IPS-18a (cell line): ENCODE results near the gene PTPRT.

Source experiments
- H3K27ac ChIP-seq: one replicate; pipeline ENCODE4 v1.5.1; 2013; ENCODE audit warnings: low read length
- H3K27me3 ChIP-seq: one replicate; pipeline ENCODE4 v1.6.1; 2013; ENCODE audit warnings: mild to moderate bottlenecking, low read length; ENCODE audit not compliant: control insufficient read depth, insufficient read depth
- H3K36me3 ChIP-seq: one replicate; pipeline ENCODE4 v1.6.1; 2013; ENCODE audit warnings: low read depth, low read length; ENCODE audit not compliant: control insufficient read depth
- H3K4me1 ChIP-seq: one replicate; pipeline ENCODE4 v1.6.1; 2013; ENCODE audit warnings: low read depth, low read length; ENCODE audit not compliant: control insufficient read depth
- H3K4me3 ChIP-seq: one replicate; pipeline ENCODE4 v1.5.1; 2013; ENCODE audit warnings: low read length
- H3K9ac ChIP-seq: one replicate; pipeline ENCODE4 v1.6.1; 2013; ENCODE audit warnings: mild to moderate bottlenecking, low read length, moderate library complexity
- H3K9me3 ChIP-seq: one replicate; pipeline ENCODE4 v1.6.1; 2013; ENCODE audit warnings: low read depth, low read length; ENCODE audit not compliant: control insufficient read depth

Gene PTPRT

DNA sequence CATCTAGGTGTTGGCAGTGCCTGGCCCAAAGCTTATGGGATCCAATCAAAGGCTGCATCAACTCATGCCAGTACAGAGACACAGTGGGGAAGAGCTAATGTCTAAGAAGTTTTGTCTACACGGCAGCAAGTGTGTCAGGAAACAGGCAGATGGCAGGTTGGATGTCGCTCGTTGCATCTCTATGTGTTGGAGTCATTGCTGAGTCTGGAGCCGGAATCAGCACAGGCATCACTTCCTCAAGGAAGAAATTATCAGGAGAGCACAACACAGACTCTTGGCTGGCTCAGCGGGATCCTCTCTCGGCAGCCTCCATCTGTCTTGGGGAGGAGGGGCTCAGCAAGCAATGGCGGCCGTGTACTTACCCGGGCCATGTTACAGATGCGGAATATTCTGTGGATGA is 1104.3 kb downstream of the PTPRT start:
- no peaks in the 10 kb centered on the region for H3K36me3 ChIP-seq
- no peaks in the 10 kb centered on the region for H3K4me1 ChIP-seq
- H3K4me3 ChIP-seq, result no peak overlapping the region
- H3K27ac ChIP-seq, result no peak overlapping the region
- H3K27me3 ChIP-seq, result no peaks in the 10 kb centered on the region
- no peaks in the 10 kb centered on the region for H3K9me3 ChIP-seq
- no peak overlapping the region for H3K9ac ChIP-seq

DNA sequence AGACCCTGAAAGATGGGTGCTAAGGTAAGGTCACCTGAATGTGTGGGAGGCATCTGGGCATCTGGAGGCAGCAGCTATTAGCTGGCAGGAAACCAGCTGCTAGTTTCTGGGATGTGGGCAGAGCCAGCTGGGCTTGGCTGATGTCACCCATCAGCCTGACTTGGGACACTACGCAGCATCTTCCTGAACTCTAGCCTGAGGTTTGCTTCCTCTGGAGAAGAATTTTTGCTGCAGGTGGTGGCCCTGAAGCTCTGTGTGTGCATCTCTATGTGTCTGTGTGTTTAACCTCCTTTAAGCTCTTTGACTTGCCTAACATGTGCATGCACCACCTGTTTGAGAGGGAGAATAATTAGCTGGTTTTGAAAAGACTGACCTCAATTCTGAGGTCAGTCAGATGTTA is 1106.4 kb downstream of the PTPRT start:
- Histone ChIP-seq H3K27ac (no peak overlapping the region), H3K9ac (no peak overlapping the region), H3K27me3 (no peaks in the 10 kb centered on the region), H3K4me1 (no peaks in the 10 kb centered on the region), H3K4me3 (no peak overlapping the region), H3K36me3 (no peaks in the 10 kb centered on the region), H3K9me3 (no peaks in the 10 kb centered on the region)

DNA sequence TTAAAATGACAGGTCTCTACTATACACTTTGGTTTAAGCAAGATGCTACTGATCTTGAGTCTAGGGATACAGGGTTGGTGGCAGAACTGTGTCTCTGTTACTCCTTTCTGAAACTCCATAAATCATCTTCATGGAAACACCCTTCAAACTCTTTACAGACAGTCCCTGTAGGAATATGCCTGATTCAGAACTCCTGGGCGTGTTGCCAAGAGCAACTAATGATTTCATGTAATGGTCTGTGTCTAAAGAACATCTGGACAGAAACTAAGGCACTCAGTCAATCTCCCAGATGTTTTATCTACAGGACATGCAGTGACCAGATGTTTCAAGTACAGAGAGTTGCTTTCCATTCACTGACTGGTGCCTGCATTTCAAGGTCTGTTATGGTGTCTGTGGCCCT is 1107.1 kb downstream of the PTPRT start:
- no peaks in the 10 kb centered on the region for H3K9me3 ChIP-seq
- no peak overlapping the region for H3K9ac ChIP-seq

DNA sequence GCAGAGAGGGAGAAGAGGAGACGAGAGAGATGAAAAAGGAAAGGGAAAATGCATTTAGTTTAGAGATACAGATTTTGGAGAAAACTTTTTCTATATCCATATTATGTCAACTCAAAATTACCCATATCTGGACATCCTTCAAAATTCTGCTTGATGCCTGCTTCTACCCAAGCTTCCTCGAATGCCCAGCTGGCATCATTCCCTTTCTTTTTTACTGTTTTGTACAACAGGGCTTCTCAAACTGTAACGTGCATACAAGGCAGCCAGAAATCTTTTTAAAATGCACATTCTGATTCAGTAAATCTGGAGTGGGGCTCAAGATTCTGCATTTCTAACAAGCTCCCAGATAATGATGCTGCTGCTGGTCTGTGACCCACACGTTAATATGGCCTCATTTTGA is 1108.8 kb downstream of the PTPRT start:
- H3K4me3 ChIP-seq, result no peak overlapping the region
- H3K4me1 ChIP-seq, result no peaks in the 10 kb centered on the region
- H3K27me3 ChIP-seq, result no peaks in the 10 kb centered on the region
- no peaks in the 10 kb centered on the region for H3K36me3 ChIP-seq
- H3K9me3 ChIP-seq, result no peaks in the 10 kb centered on the region
- no peak overlapping the region for H3K9ac ChIP-seq
- no peak overlapping the region for H3K27ac ChIP-seq

More for the DNA sequence above, 1107.1 kb downstream of the PTPRT start:
- H3K36me3 ChIP-seq, result no peaks in the 10 kb centered on the region
- H3K4me3 ChIP-seq, result no peak overlapping the region
- no peak overlapping the region for H3K27ac ChIP-seq
- no peaks in the 10 kb centered on the region for H3K4me1 ChIP-seq
- H3K27me3 ChIP-seq, result no peaks in the 10 kb centered on the region

DNA sequence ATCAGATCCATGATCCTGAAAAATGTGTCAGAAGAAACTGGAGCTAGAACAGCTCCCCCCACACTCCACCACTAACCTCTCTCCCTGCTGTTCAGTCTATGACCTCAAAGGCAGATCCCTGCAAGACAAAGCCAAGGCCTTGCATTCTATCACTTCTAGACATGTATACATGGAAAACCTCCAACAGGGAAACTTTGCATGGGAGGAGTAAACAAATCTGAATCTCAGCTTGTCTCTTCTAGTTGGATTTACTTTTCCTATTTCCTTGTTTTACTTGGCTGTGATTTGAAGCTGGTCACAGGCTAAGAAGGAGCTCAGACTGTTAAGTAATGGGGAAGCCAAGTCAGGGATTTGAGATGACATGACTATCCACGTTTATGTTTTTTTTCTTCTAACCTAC is 1114.8 kb downstream of the PTPRT start:
- Histone ChIP-seq H3K27ac (no peak overlapping the region), H3K36me3 (no peaks in the 10 kb centered on the region), H3K4me1 (no peaks in the 10 kb centered on the region), H3K9ac (no peak overlapping the region), H3K9me3 (no peaks in the 10 kb centered on the region), H3K4me3 (no peak overlapping the region), H3K27me3 (no peaks in the 10 kb centered on the region)

DNA sequence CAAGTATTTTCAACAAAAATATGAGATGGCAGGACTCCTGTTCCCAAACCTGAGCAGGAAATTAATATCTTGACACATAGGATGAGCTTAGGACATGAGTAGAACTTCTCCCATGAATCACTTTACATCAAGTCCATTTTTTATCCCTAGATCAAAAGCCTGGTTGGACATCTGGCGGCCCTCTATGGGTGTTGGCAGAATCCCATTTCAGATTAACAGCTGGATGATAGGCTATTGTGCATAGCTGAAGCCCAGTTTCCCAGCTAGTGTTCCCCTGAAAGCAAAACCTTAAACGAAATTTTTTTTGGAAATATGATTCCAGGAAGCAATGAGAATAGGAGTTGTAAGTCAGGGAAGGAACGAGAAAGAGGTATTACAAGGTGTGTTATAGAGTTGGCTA is 1122.1 kb downstream of the PTPRT start:
- H3K36me3 ChIP-seq, result no peaks in the 10 kb centered on the region

DNA sequence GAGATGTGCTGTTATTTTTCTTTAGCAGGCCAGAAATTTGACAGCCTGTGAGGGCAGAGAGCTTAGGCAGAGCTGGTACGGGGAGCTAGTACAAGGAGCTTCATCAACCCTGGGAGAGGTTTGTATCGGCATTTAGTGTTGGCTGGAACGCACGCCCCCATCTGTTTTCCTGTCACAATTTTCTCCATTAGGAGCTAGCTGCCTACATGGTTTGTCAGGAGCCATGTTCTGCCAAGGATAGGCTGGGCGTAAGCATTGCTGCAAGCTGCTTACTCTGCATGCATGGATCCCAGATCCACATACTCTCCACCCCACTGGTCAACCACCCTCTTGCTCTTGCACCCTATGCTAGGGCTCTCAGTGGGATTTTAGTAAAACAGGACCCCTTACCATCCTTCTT is 1122.5 kb downstream of the PTPRT start:
- no peak overlapping the region for H3K9ac ChIP-seq
- no peak overlapping the region for H3K4me3 ChIP-seq
- no peaks in the 10 kb centered on the region for H3K9me3 ChIP-seq
- H3K27ac ChIP-seq, result no peak overlapping the region
- H3K27me3 ChIP-seq, result no peaks in the 10 kb centered on the region
- H3K36me3 ChIP-seq, result no peaks in the 10 kb centered on the region
- H3K4me1 ChIP-seq, result no peaks in the 10 kb centered on the region

More for the DNA sequence above, 1122.1 kb downstream of the PTPRT start:
- H3K27ac ChIP-seq, result no peak overlapping the region
- no peak overlapping the region for H3K9ac ChIP-seq
- H3K4me1 ChIP-seq, result no peaks in the 10 kb centered on the region
- H3K4me3 ChIP-seq, result no peak overlapping the region
- no peaks in the 10 kb centered on the region for H3K9me3 ChIP-seq
- no peaks in the 10 kb centered on the region for H3K27me3 ChIP-seq

DNA sequence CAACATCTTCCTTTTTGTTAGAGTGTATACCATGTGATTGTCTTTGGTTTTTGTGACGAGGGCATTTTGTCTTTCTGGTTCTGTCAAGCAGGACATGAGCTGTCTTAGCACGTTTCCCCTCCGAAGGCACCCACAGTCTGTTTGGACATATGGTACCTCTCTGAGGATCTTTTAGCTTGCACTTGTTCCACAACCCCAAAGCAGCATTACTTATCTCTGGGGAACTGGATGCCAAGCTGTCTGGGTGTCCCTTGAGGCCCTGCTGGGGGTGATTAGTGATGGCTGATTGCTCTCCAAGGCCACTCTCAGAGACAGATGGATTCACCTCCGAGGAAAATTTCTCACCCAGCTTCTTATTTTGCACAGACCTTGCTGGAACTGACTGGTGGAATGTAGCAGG is 1126.6 kb downstream of the PTPRT start:
- no peak overlapping the region for H3K27ac ChIP-seq
- no peaks in the 10 kb centered on the region for H3K27me3 ChIP-seq
- peaks cover 4% of the 10 kb centered on the region for H3K4me1 ChIP-seq
- H3K36me3 ChIP-seq, result no peaks in the 10 kb centered on the region
- H3K9ac ChIP-seq, result no peak overlapping the region
- H3K4me3 ChIP-seq, result no peak overlapping the region
- no peaks in the 10 kb centered on the region for H3K9me3 ChIP-seq

DNA sequence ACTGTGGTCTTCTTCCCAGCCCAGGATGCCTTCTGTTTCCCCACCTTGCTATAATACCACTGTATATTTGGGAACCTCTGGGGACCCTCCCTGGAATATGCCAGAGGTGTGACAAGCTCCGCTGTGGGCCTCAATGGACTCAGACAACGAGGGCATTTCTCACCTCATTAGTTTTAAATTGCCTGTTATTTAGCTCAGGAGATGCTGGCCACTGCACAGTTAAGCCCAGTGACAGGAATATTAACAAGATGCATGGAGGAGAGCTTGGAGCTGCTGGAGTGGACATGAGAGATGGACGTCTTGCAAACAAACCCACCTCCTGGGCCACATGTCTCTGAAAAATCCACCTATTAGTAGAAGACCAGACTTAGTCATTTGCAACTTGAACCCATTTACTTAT is 1136.4 kb downstream of the PTPRT start:
- Histone ChIP-seq H3K9ac (no peak overlapping the region), H3K4me1 (no peaks in the 10 kb centered on the region), H3K36me3 (no peaks in the 10 kb centered on the region), H3K27me3 (no peaks in the 10 kb centered on the region), H3K27ac (no peak overlapping the region), H3K4me3 (no peak overlapping the region), H3K9me3 (no peaks in the 10 kb centered on the region)

DNA sequence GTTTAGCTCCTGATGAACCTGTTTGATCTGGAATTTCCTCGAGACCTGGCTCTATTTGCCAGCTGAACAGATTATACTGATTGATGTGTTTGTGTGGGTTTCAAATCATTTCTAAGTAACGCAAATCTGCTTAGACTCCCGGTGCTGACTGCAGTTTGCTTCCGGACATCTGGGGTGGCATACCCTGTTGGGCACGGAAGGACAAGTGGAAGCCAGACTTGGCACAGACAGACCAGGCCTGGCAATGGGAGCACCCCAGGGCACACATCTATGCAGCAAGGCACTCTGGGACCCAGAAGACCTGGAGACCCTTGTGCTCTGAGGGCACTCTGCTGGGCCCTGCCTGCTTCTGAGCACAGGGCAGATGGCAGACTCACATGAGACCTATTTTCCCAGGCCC is 1137.8 kb downstream of the PTPRT start:
- no peaks in the 10 kb centered on the region for H3K36me3 ChIP-seq
- H3K9ac ChIP-seq, result no peak overlapping the region
- no peaks in the 10 kb centered on the region for H3K27me3 ChIP-seq
- H3K4me1 ChIP-seq, result no peaks in the 10 kb centered on the region
- H3K9me3 ChIP-seq, result no peaks in the 10 kb centered on the region
- no peak overlapping the region for H3K4me3 ChIP-seq
- no peak overlapping the region for H3K27ac ChIP-seq

DNA sequence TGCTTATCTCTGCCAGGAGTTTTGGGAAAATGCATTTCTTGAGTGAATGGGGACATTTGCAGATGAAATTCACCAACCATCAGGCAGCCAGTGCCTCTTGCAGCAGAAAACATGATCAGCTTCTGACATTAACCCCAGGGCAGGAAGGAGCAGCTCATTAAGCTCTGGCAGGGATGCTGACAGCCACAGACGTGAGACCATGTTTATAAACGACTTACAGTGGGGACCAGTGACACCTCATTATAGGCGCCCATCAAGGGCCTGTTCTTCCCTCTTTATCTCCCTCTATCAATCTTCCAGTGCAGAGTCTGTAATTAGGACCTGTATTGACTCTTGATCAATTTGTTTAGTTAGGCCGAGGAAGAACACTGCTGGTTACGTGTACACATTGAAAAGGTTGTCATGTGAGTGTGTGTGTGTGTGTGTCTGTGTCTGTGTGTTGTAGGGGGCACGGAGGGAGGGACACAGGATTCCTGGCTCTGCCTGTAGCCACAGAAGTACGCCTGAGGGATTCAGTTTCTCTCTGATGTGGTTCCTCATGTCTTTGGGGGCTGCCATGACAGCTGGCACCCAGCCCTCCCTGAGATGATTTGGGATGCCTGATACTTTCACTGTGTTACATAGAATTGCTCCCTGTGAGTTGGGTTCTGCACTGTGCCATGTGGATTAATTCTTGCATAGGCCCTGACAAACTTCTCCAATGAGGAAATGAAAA is 1143.2 kb downstream of the PTPRT start:
- H3K9ac ChIP-seq, result no peak overlapping the region
- no peak overlapping the region for H3K27ac ChIP-seq
- no peak overlapping the region for H3K4me3 ChIP-seq
- H3K27me3 ChIP-seq, result no peaks in the 10 kb centered on the region
- H3K9me3 ChIP-seq, result no peaks in the 10 kb centered on the region
- H3K36me3 ChIP-seq, result no peaks in the 10 kb centered on the region
- H3K4me1 ChIP-seq, result no peaks in the 10 kb centered on the region

DNA sequence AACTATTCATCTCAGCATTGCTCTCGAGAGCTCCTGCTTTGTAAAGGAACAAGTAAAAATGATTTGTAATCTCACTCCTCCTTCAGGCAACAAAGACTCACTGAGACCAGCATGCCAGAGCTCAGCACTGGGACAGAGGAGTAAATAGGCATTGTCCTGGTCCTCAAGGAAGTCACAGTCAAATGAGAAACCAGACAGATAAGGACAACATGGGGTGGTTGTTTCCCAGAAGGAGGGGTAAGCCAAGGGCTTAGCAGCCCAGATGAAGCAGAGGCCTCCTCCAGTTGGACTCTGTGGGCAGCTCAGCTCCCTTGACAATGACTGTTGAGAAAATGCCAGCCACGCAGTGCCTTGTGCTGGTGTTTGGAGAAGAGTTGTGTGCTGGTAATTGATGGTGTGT is 1145.8 kb downstream of the PTPRT start:
- Histone ChIP-seq H3K36me3 (no peaks in the 10 kb centered on the region), H3K9me3 (no peaks in the 10 kb centered on the region), H3K27me3 (no peaks in the 10 kb centered on the region), H3K4me1 (no peaks in the 10 kb centered on the region), H3K4me3 (no peak overlapping the region), H3K27ac (no peak overlapping the region), H3K9ac (no peak overlapping the region)
